GM19238 (cell line): ENCODE results near the gene ZDHHC9.
A peak's percentile ranks its signal among the peaks of the same experiment; 100 is the strongest.
"Not testable (repeated sequence)": the region's sequence is repeated elsewhere in the genome, so short reads cannot be mapped to it uniquely, and the experiment has no call there.

Experiments
- DNase-seq: peaks from one replicate; pipeline ENCODE4 v3.0.0; 2011; ENCODE audit warnings: low spot score; ENCODE audit not compliant: insufficient read length

ZDHHC9 gene

DNA sequence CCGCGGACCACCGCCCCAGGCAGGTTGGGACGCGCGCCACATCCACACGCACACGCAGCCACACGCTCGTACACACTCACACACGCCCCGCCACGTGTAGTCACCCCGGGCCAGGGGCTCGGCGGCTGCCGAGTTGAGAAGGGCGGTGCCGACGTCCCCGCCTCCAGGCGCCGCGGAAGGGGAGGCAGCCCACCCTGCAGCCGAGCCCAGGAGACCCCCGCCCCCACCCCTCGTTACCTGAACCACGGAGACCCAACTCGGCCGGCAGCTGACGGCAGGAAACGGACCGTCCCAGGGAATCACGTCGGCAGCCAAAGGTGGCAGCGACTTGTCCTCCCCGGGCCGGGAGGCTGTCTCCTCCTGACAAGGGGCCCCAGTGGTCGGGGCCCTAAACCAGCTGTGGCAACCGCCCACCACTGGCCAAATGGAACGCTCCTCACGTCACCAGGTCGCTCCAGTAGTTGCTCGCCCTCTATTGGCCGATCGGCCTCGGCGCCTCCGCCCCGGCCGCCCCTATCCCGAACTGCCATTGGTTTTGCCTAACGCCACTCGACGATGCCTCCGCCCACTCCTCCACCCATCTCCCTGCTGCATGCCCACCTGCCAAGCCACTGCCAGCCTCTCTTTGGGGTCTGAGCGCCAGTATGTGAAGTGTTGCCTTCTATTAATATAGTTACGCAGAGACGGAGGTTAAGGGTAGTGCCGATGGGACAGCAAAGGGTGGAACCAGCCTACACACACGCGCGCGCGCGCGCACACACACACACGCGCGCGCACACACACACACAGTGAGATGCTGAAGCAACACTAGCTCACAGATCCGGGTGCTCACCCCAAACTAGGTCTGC is at the start of gene ZDHHC9:
Gene ZDHHC9, minus strand, starts transcription at position 428 of the 848 bp plus-strand sequence. CDS start 1,941 bp downstream, outside the sequence.
- DNase-seq = peak; percentile 72

DNA sequence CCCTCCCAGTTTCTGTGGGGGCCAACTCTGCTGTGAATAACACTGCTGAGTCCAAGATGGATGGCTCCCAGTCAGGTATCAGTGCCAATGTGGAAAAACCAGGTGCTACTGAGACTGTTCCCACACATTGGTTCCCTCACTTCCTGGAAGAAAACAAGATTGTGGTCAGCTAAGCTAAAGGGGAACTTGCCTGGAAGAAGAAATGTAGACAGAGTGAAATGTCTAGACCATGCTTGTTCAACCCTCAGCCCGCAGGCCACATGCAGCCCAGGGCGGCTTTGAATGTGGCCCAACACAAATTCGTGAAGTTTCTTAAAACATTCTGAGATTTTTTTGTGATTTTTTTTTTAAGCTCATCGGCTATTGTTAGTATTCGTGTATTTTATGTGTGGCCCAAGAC is 33.7 kb upstream of the ZDHHC9 start:
- DNase-seq = no peak

DNA sequence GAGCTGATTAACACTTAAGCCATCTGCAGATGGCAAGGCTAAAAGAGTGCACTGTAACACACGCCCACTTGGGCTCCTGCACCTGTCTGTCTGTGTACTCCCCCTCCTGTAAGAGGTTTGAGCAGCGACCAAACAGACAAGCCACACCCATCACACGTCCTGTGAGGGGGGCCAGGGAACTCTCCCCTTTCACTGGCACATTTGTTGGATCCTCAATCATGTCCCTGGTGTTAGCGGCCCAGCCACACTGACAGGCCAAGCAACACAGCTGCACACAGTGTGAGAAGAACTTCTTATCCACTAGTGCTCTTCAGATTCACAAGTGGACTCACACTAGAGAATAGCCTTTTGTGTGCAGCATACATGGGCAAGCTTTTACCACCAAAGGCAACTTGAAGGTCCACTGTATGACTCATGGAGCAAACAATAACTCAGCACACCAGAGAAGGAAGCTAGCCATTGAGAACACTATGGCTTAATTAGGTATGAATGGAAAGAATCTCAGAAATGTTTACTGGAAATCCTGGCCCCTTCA is 33.2 kb upstream of the ZDHHC9 start:
- DNase-seq = no peak

DNA sequence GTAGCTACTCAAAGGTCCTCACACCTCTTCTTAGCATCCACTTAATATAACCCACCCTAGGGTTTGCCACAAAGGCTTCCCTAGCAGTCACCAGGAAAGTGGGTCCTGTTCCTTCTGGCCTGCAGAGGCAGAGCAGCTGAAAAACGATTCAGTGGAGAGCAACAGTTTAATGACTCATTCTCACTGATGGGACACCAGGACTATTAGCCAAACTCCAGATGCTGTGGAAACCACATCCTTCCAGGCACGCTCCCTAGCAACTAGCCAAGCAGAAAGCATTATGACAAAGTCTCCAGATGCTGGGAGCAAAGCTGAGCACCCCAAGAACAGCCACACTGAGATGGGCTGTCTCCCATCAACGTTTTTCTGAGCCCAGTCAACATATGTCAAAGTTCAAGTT is 32.0 kb upstream of the ZDHHC9 start:
- no peak for DNase-seq

DNA sequence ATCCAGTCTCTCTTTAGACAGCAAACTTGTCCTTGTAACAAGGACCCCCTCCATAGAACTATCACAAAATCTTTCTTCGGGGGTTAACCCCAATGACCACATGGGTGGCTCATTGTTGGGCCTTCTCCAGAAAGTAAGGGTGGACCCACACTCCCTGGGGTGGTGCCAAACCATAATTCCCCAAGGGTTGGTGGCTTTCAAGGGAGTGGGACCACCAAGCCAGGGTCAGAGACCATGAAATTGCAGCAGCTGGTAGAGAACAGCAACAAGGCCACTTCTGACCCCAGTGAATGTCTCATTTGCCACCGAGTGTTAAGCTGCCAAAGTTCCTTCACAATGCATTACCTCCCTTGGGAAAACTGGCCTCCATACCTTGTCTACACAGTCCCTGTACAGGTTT is 28.8 kb upstream of the ZDHHC9 start:
- no peak for DNase-seq

DNA sequence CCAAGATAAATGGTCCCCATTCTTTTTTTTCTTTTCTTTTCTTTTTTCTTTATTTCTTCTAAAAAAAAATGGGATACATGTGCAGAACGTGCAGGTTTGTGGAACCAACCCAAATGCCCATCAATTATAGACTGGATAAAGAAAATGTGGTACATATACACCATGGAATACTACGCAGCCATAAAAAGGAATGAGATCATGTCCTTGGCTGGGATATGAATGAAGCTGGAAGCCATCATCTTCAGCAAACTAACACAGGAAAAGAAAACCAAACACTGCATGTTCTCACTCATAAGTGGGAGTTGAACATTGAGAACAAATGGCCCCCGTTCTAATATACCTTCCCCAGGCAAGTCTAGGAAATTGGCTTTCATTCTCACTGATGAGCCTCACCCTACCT is 22.6 kb upstream of the ZDHHC9 start:
- DNase-seq = not testable (repeated sequence)

DNA sequence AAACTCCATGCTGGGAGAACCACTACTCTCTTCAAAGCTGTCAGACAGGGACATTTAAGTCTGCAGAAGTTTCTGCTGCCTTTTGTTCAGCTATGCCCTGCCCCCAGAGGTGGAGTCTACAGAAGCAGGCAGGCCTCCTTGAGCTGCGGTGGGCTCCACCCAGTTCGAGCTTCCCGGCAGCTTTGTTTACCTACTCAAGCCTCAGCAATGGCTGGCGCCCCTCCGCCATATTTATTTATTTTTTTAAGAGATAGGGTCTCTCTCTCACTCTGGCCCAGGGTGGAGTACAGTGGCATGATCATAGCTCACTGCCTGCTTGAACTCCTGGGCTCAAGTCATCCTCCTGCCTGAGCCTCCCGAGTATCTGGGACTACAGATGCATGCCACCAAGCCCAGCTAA is 15.4 kb upstream of the ZDHHC9 start:
- DNase-seq = not testable (repeated sequence)

DNA sequence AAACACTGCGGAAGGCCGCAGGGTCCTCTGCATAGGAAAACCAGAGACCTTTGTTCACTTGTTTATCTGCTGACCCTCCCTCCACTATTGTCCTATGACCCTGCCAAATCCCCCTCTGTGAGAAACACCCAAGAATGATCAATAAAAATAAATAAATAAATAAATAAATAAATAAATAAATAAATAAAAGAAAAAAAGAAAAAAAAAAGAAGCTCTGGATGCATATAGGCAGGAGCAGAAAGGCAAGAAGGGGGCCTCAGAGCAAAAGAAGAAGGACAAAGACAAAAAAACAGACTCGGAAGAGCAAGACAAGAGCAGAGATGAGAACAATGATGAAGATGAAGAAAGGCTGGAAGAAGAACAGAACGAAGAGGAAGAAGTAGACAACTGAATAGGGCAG is 8.1 kb upstream of the ZDHHC9 start:
- not testable (repeated sequence) for DNase-seq

DNA sequence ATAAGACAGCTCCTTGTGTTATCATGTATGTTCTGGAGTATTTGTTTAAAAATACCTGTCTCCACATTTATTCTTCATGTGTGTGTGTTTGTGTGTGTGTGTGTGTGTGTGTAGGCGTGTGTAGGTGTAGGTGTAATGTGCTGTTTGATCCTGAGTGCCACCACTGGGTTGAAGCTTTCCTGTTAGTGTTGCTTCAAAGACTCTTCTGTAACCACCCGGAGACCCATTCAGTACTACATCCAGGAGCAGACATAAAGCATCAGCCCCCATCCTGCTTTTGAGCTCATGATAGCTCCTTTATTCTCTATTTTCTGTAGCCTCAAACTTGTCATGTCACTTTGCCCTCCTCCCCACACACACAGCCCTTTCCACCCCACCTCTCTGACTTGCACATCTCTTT is 3.0 kb upstream of the ZDHHC9 start:
- DNase-seq = no peak

DNA sequence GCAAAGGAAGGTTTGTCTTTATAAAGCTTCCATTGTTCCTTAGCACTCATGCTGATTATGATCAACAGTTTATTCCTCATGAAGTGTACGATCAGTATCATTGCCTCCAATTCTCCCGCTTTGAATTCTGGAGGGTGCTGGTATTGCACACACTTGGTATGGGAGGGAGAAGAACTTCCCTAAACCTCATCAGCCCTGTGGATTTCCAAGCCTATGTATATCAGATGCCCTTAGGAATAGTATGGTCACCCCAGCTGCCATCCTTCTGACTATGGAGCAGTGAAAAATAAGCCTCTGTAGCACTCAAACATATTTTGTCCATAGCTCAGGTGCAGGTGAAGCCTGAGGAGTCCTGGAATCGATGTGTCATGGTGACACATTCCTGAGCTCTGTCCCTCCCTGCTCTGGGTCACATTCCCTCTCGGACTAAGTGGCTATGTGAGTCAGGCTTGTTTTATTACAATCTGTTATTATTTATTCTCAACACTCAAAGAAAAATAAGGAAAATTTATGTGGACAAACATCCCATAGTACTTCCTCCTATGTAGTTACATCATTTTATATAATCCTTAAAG is 2.0 kb upstream of the ZDHHC9 start:
- DNase-seq = no peak

DNA sequence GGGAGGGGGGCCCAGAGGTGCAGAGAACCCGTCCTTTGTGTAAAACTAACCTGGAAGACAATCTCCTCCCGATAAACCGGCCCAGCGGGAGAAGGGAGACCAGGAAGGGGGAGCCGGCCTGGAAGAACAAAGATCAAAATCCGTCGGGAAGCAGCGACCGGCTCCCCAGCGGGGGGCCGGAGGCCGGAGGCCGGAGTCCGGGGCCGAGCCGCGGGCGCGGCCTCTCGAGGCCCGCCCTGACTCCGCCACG is 552 bp downstream of the ZDHHC9 start:
- no peak for DNase-seq

DNA sequence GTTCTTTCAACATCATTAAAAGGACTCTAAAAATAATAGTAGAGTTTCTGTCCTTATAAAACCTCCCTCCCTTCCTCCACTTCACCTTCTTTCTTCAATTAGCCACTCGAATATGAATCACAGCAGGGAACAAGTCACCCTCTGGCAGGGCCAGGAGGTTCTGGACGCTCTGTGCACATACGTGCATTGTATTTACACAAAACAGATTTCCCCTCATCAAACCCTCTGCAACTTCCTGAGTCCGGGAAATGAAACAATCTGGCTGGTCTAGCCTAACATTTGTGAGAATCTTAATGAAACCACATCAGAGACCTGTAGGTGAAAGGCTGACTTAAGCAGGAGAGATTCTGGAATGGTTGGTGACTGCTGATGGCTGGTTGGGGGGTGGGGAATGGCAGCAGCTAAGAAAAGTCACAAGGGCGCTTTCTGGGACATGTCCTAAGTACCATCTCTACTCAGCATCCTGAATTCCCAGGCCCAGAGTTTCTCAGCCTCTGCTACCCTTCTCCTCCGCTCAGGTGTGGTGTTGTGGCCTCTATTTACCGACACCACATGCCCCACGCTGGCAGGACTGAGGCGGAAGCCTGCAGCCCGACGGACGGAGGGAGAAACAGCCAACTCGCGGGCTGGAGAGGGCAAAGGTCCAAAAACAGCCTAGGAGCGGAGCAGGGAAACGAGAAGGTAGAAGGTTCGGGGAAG is 1.0 kb downstream of the ZDHHC9 start:
- DNase-seq = no peak

DNA sequence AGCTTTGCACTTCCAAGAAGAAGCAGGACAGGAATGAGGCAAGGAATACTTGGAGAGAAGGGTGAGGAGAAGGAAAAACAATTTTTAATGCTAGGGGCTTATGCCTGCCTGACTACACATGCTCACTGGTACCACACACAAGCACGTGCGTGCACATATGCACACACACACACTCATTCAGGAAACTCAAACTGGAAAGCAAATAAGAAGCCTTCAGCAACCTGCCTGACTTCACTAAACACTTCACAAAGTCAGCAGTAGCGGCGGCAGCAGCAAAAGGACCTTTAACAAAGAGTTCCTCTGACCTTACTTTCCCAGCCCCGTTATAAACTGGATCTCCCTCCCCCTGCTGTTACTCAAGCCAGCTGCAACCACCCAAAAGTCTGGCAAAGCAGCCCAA is 3.3 kb downstream of the ZDHHC9 start:
- no peak for DNase-seq

DNA sequence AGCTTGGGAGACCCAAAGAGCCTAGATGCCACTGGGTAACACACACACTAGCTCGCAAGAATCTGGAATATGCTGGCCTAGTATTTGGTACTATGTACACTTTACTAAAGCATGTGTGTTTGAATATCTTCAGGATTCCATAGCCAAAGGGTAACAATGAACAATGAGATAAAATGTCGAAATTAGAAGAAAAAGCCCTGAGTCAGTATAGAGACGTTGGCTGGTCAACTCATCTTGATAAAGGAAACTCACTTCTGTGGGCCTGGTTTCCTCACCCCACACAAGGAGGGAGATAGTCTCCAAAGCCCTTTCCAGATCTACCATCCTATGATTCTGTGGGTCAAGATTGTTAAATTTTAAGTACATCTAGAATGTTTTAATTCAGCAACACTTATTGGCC is 6.9 kb downstream of the ZDHHC9 start:
- no peak for DNase-seq

DNA sequence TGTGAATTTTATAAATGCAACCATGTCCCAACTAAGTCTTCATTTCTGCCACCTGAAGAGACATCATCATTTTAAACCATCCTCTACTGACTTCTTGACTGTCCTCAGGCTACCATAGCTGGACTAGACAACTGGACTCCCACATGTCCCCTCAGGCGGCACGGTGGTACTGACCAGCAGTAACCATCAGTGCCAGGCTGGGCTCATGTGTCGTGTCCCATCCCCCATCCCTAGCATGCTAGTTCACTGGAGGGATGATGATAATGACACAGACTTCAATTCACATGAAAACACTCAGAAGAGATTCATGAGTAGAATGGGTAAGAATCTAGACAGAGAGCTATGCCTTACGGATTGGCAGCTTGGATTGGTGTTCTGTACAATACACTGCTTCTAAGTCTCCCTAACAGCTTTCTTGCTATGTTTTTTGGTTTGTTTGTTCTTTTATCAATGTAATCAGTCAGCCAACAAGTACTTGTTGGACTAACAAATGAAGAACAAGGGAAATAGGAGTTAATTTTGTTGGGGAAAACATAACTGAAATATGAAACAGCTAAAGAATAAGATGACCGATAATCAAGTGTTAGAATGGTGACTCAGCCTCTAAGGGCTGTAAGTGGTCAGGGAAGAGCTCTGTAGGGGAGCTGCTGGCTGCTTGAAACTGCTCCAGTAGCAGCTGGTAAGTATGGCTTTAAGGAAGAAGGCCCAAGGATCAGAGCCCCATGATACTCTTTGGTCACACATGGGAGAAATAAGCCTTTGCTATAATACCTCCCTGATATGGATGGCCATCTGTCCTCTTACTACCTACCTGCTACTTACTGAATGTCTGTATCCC is 10.3 kb downstream of the ZDHHC9 start:
- no peak for DNase-seq

DNA sequence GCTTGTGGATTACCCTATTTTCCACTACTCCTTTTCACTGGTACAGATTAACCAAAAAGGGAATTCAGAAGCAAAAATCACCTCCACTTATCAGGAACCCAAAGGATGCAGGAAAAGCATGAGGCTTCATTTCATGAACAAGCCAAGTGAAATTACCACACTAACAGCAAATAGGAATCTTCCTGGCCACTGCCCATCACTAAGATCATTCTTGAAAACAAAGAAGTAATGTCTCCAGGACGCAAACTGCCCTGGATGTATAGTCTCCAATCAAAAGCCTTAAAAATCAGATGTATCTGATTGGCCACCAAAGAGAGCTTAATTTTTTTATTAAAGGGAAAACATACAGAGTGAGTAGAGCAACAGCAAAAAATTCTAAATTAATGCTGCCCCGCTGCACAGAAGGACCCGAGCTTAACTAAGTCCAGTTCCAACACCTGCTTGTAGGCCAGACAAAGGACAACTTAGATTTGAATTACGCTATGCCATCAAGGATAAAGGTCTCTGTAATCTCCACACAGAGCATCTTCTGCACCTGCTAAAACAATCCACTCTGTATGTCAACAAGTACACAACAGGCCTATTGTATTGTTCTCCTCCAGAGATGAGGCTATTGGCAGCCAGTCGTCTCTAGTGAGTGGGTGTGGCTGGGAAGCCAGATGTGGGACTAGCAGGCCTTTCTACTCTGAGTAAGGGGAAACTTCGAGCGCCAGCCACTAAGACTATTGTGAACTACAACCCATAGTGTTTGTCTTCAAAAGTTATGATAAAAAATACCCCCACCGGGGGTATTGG is 12.4 kb downstream of the ZDHHC9 start:
- no peak for DNase-seq

DNA sequence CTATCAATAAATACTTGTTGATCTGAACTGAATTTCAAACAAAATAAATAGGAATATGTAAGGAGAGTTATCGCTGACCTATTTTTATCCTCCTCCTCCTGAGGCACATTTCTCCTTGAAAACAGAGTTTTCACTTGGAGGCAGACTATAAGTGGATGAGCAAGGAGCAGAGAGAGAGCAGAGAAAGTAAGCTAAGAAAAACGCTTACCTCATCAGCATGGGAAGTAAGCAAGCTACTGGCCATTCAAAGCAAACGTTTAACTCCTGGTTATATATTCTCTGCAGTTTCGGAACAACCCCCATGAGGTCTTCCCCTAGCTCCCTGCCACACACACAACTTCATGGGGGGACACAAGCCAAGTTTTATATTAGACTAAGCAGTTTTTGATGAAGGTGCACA is 13.2 kb downstream of the ZDHHC9 start:
- no peak for DNase-seq

DNA sequence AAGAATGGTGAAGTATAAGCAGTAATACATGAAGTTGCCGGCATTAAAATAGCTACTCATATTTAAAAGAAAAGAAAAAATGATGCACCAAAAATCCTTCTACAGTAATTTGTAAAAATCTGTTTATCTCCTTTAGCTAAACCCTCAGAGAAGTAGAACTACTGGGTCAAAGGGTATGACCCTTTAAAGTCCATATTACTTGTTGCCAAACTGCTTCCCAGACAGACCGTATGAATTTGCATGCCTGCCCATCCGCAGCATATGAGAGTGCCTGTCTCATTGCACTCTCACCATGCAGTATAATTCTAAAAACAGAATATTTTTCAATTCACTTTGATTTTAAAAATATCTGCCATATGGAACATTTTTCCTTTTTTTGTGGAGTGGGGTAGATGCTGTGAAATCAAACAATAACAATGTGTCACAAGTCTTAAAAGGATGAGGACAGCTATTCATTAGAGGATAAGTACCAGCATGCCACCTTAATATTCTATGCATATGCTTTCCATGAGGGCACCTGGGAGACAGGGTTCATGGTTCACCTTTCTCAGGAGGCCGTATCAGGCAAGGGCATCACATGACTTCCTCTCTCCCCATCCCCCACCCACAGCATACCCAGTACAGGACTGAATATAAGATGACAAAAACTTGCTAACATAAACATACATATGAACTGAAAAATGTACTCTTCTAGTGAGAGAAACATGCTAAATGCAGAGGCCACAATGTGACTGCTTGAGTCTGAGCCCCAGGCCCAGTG is 17.8 kb downstream of the ZDHHC9 start:
- no peak for DNase-seq

DNA sequence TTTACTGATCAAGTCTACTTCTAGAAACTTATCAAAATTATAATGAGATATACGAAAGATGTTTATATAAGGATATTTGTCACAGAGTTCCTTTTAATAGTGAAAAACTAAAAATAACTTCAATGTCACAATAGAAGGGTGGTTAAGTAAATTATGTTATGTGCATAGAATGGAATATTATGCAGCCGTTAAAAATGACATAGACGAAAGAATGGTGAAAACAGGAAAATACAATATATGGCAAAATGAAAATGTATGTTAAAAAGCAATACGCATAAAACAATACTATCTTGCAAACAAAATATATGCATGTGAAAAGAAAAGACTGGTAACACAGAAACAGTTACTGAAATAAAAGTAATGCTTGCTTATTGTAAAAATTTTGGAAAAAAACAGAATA is 19.1 kb downstream of the ZDHHC9 start:
- no peak for DNase-seq

DNA sequence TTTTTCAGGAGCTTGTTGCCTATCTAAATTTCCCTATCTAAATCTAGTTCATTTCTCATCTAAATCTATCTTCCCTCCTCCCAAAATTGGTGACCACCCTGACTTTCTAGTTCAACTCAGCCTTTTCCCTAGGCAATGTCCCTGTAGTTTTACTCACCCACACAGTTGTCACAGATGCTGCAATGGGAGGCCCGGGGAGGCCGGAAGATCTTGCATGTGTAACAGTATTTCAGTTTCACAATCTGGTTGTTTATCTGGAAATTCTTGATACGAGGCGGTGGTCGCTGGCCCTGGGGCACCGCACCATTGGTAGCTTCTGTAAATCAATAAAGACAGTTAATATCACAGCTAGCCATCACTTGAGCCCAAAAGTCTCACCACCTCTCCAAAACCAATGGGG is 20.2 kb downstream of the ZDHHC9 start:
- DNase-seq = no peak
